GM21825 (cell line): ENCODE measurements around the gene DYNLL1.

Source experiments
- ATAC-seq: cut with Tn5 transposase; IDR thresholded peaks from one replicate; pipeline ENCODE4 v1.9.1; 2021; ENCODE audit warnings: mild to moderate bottlenecking, moderate library complexity; ENCODE audit not compliant: unreplicated experiment

Gene DYNLL1

DNA sequence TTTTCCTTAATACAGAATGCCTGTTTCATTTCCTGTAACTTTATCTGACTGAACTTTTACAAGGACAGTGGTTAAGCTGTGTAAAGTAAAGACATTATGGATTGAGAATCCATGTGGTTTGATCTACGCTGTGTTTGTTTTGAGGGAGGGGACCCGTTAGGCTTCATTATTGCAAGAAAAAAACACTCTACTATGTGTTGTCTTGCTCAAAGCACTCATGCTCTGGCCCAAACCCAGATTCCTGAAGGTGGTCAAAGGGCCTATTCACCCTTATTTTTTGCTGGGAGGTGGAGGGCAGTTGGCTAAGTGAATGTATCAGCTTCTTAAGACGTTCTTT, 50.1 kb downstream of the DYNLL1 start:
- ATAC-seq, result no peak
